ENCODE data around the gene KERA.

DNA sequence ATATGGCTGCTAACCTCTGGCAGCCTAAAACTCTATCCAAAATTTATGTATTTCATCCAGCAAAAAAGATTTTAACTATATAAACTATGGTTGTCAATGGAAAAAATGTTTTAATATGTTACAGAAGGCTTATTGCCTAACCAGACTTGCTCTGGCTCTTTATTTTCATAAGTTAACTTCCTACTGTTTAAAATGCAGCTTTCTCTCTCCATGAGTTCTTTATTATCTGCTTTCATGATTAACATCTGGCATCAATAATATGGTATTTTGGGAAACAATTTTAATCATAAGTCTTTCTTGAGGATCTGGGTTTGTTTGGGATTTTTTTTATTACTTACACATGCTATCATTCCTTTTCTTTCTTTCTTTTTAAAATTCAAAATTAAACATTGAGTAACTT lies 20.5 kb downstream of the KERA start:
- TF ChIP-seq, protein P1, sequence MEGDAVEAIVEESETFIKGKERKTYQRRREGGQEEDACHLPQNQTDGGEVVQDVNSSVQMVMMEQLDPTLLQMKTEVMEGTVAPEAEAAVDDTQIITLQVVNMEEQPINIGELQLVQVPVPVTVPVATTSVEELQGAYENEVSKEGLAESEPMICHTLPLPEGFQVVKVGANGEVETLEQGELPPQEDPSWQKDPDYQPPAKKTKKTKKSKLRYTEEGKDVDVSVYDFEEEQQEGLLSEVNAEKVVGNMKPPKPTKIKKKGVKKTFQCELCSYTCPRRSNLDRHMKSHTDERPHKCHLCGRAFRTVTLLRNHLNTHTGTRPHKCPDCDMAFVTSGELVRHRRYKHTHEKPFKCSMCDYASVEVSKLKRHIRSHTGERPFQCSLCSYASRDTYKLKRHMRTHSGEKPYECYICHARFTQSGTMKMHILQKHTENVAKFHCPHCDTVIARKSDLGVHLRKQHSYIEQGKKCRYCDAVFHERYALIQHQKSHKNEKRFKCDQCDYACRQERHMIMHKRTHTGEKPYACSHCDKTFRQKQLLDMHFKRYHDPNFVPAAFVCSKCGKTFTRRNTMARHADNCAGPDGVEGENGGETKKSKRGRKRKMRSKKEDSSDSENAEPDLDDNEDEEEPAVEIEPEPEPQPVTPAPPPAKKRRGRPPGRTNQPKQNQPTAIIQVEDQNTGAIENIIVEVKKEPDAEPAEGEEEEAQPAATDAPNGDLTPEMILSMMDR (IDR thresholded peaks at IDR 0.05): no peak
- no peak for TF ChIP-seq ZFX (IDR thresholded peaks at IDR 0.05; ENCODE audit: borderline replicate concordance)

All from 22Rv1 (cell line).